HG03442 (cell line): ENCODE data around the gene LAMB4.

Source experiments
- ATAC-seq: cut with Tn5 transposase; IDR thresholded peaks from one replicate; pipeline ENCODE4 v1.9.1; 2021; ENCODE audit warnings: mild to moderate bottlenecking, moderate library complexity; ENCODE audit not compliant: unreplicated experiment

LAMB4 gene

GRCh38 chr7:108109221-108109908 lies 20.8 kb downstream of the LAMB4 start:
- ATAC-seq = peak; percentile 51

- no peak for ATAC-seq
These were observed 22.0 kb downstream of the LAMB4 start for GRCh38 chr7:108108131-108108530.

GRCh38 chr7:108104324-108104723 lies 25.8 kb downstream of the LAMB4 start:
- no peak for ATAC-seq

GRCh38 chr7:108103558-108104298 lies 26.4 kb downstream of the LAMB4 start:
- ATAC-seq = no peak

GRCh38 chr7:108102671-108103312 lies 27.4 kb downstream of the LAMB4 start:
- ATAC-seq = no peak

GRCh38 chr7:108101759-108102158 lies 28.4 kb downstream of the LAMB4 start:
- no peak for ATAC-seq

- no peak for ATAC-seq
These were observed 30.4 kb downstream of the LAMB4 start for GRCh38 chr7:108099713-108100112.

GRCh38 chr7:108097703-108098102 lies 32.5 kb downstream of the LAMB4 start:
- no peak for ATAC-seq

GRCh38 chr7:108096996-108097395 lies 33.2 kb downstream of the LAMB4 start:
- ATAC-seq = no peak

- ATAC-seq = peak; percentile 46
These were observed 35.0 kb downstream of the LAMB4 start for GRCh38 chr7:108094933-108095710.

GRCh38 chr7:108094346-108094745 lies 35.8 kb downstream of the LAMB4 start:
- no peak for ATAC-seq

GRCh38 chr7:108093851-108094331 lies 36.3 kb downstream of the LAMB4 start:
- ATAC-seq = no peak

- no peak for ATAC-seq
These were observed 36.8 kb downstream of the LAMB4 start for GRCh38 chr7:108093341-108093740.

GRCh38 chr7:108091461-108091831 lies 38.7 kb downstream of the LAMB4 start:
- ATAC-seq = no peak

GRCh38 chr7:108090791-108091460 lies 39.2 kb downstream of the LAMB4 start:
- ATAC-seq = no peak

GRCh38 chr7:108089381-108089780 lies 40.8 kb downstream of the LAMB4 start:
- ATAC-seq = no peak

- ATAC-seq = no peak
These were observed 41.4 kb downstream of the LAMB4 start for GRCh38 chr7:108088729-108089128.

GRCh38 chr7:108087778-108088177 lies 42.4 kb downstream of the LAMB4 start:
- ATAC-seq = no peak

- no peak for ATAC-seq
These were observed 43.2 kb downstream of the LAMB4 start for GRCh38 chr7:108086962-108087361.

- no peak for ATAC-seq
These were observed 43.6 kb downstream of the LAMB4 start for GRCh38 chr7:108086546-108086945.

- ATAC-seq = no peak
These were observed 46.2 kb downstream of the LAMB4 start for GRCh38 chr7:108083980-108084379.
